Naive thymus-derived CD4-positive, alpha-beta T cell (primary cell): ENCODE data around the gene ZCCHC24. TPM values are rescaled to one million over a fixed set of nuclear protein-coding genes. Genes with fewer than 3 reads are reported as not detected.
A peak's percentile ranks its signal among the peaks of the same experiment; 100 is the strongest.

Source experiments
- ATAC-seq: fragments of 150-1000 bp; cut with Tn5 transposase; 2 replicates; pipeline ENCODE4 v1.10.0; 2021; ENCODE audit warnings: mild to moderate bottlenecking, moderate library complexity
- CTCF ChIA-PET: fragments of 350-600 bp; sonication (Branson Sonifier 250); formaldehyde crosslinking; loops from one replicate; lab custom pipeline; 2021; ENCODE audit warnings: antibody characterized with exemption; lab: Charles Lee
- POLR2A ChIA-PET: fragments of 350-600 bp; sonication (Branson Sonifier 250); formaldehyde crosslinking; loops from one replicate; lab custom pipeline; 2021; ENCODE audit warnings: antibody characterized with exemption, inconsistent platforms; lab: Charles Lee
- DNase-seq, 9 donors: peaks; one replicate each; pipeline versions ENCODE4 v3.0.0 to v3.0.0-alpha.2; 2020 to 2022; ENCODE audit warnings: mixed read lengths in 1 of 9
- H3K27ac ChIP-seq: one replicate; pipeline ENCODE4 v1.7.0; 2013; ENCODE audit warnings: mild to moderate bottlenecking, low read depth, low read length, moderate library complexity
- H3K27me3 ChIP-seq, 2 donors: one replicate each; pipeline ENCODE4 v1.7.0; 2013; ENCODE audit warnings: low read length in 2 of 2, mild to moderate bottlenecking in 2 of 2, moderate library complexity in 2 of 2; ENCODE audit not compliant: control insufficient read depth in 2 of 2, insufficient read depth in 2 of 2
- H3K36me3 ChIP-seq, 3 experiments: 1 replicate in 2 of 3; 2 replicates in 1 of 3; pipeline ENCODE4 v1.7.0; 2013; ENCODE audit warnings: low read length in 3 of 3, mild to moderate bottlenecking in 3 of 3, moderate library complexity in 1 of 3; ENCODE audit not compliant: insufficient read depth in 3 of 3, control insufficient read depth in 2 of 3
- H3K4me1 ChIP-seq, 2 donors: one replicate each; pipeline ENCODE4 v1.7.0; 2013; ENCODE audit warnings: low read length in 2 of 2, mild to moderate bottlenecking in 2 of 2, moderate library complexity in 1 of 2; ENCODE audit not compliant: control insufficient read depth in 2 of 2, insufficient read depth in 2 of 2
- H3K4me3 ChIP-seq: 2 replicates; pipeline ENCODE4 v1.7.0; 2013; ENCODE audit warnings: mild to moderate bottlenecking, low read length
- H3K9me3 ChIP-seq, 3 experiments: 1 replicate in 2 of 3; 2 replicates in 1 of 3; pipeline ENCODE4 v1.7.0; 2013; ENCODE audit warnings: low read length in 3 of 3; ENCODE audit not compliant: control insufficient read depth in 2 of 3
- H3K27ac Mint-ChIP-seq, 9 donors: one replicate each; pipeline ENCODE4 v1.8.0; 2020 to 2022; ENCODE audit warnings: mixed read lengths in 9 of 9, mild to moderate bottlenecking in 8 of 9, moderate library complexity in 5 of 9, inconsistent platforms in 2 of 9
- H3K27me3 Mint-ChIP-seq, 5 donors: one replicate each; pipeline ENCODE4 v1.8.0; 2021 to 2022; ENCODE audit warnings: mixed read lengths in 5 of 5, mild to moderate bottlenecking in 1 of 5
- H3K36me3 Mint-ChIP-seq, 5 donors: one replicate each; pipeline ENCODE4 v1.8.0; 2020 to 2022; ENCODE audit warnings: mixed read lengths in 5 of 5, mild to moderate bottlenecking in 3 of 5, inconsistent platforms in 1 of 5
- H3K4me1 Mint-ChIP-seq, 7 donors: one replicate each; pipeline ENCODE4 v1.8.0; 2020 to 2022; ENCODE audit warnings: mixed read lengths in 7 of 7, mild to moderate bottlenecking in 3 of 7, inconsistent platforms in 1 of 7
- H3K4me3 Mint-ChIP-seq, 10 donors: one replicate each; pipeline ENCODE4 v1.8.0; 2020 to 2022; ENCODE audit warnings: mild to moderate bottlenecking in 10 of 10, mixed read lengths in 10 of 10, moderate library complexity in 6 of 10, inconsistent platforms in 2 of 10
- H3K9me3 Mint-ChIP-seq, 11 donors: one replicate each; pipeline ENCODE4 v1.8.0; 2020 to 2022; ENCODE audit warnings: mixed read lengths in 11 of 11, mild to moderate bottlenecking in 4 of 11, inconsistent platforms in 1 of 11, moderate library complexity in 1 of 11
- intact Hi-C, 2 donors: fragments of 100-400 bp; cut with micrococcal nuclease; formaldehyde crosslinking; loops; one replicate each; pipeline ENCODE4 v1.15.1; 2023
- polyA plus RNA-seq, 2 donors: library from polyadenylated mRNA; unstranded; fragments of 300-500 nt; fragmentation: Illumina TruSeq; gene quantifications; one replicate each; pipeline ENCODE4 v1.2.3, GENCODE V29; 2021
- total RNA-seq, 6 experiments: library from RNA in 5 of 6; stranded (reverse) in 5 of 6; gene quantifications; 1 replicate in 5 of 6; 2 replicates in 1 of 6; pipeline ENCODE4 v1.2.3 and lab custom pipeline; 2021 to 2026

The ZCCHC24 gene
- total and polyA plus RNA-seq, 7 experiments from 2014 or later = 0.30 to 2.0 (median 0.73) TPM

GRCh38 chr10:79349072-79349491 is 96.3 kb downstream of the ZCCHC24 start:
- no peaks in the 10 kb centered on the region for H3K27me3 Mint-ChIP-seq
- no peaks in the 10 kb centered on the region for H3K9me3 ChIP-seq
- peaks cover 9 to 54% (median 25%) of the 10 kb centered on the region in 7 donors for H3K4me1 Mint-ChIP-seq
- H3K36me3 ChIP-seq = peaks cover 10 to 46% (median 16%) of the 10 kb centered on the region in 3 experiments
- ATAC-seq = no peak
- H3K4me3 Mint-ChIP-seq = peak overlapping the region; percentile 71 to 92 (median 78)
- H3K36me3 Mint-ChIP-seq = peaks cover 15 to 36% (median 24%) of the 10 kb centered on the region in 5 donors
- H3K9me3 Mint-ChIP-seq = peaks cover 0 to 1% (median 0%) of the 10 kb centered on the region in 11 donors
- ChIA-PET POLR2A (interaction anchor here (0.6 to 3.6 kb wide), 4 partner anchors 9 to 33 kb away, joined by 3 to 22 read pairs (median 5); no protein-coding TSS in a partner anchor), CTCF (interaction anchor here (1.2 to 1.7 kb wide), 3 partner anchors 8 to 54 kb away, joined by 3 to 7 read pairs (median 4); no protein-coding TSS in a partner anchor)
- H3K27ac Mint-ChIP-seq = peak overlapping the region; percentile 76 to 96 (median 86)
- peak overlapping the region; percentile 72 for H3K4me3 ChIP-seq
- intact Hi-C loops = loop anchor here (5.0 to 10.0 kb wide), 4 partner anchors 282 to 856 kb away; partner anchors contain the start of genes ANXA11 (in 1 of the 2) and ZMIZ1 (in 1 of the 2)
- H3K27me3 ChIP-seq = no peaks in the 10 kb centered on the region
- peaks cover 15 to 25% of the 10 kb centered on the region in 2 donors for H3K4me1 ChIP-seq
- peak overlapping the region; percentile 73 for H3K27ac ChIP-seq
- no peak for DNase-seq

GRCh38 chr10:79348640-79348988 is 96.8 kb downstream of the ZCCHC24 start:
- Mint-ChIP-seq H3K27me3 (no peaks in the 10 kb centered on the region), H3K36me3 (peaks cover 13 to 31% (median 19%) of the 10 kb centered on the region in 5 donors), H3K4me1 (peaks cover 9 to 53% (median 23%) of the 10 kb centered on the region in 7 donors), H3K9me3 (peaks cover 0 to 1% (median 0%) of the 10 kb centered on the region in 11 donors), H3K27ac (peak overlapping the region; percentile 76 to 96 (median 86)), H3K4me3 (peak overlapping the region; percentile 71 to 92 (median 78))
- POLR2A ChIA-PET = interaction anchor here (0.6 to 3.6 kb wide), 5 partner anchors 10 to 33 kb away, joined by 3 to 22 read pairs (median 4); no protein-coding TSS in a partner anchor
- peak overlapping the region; percentile 73 for H3K27ac ChIP-seq
- H3K36me3 ChIP-seq = peaks cover 10 to 41% (median 16%) of the 10 kb centered on the region in 3 experiments
- H3K27me3 ChIP-seq = no peaks in the 10 kb centered on the region
- CTCF ChIA-PET = interaction anchor here (1.2 to 1.7 kb wide), 3 partner anchors 9 to 54 kb away, joined by 3 to 7 read pairs (median 4); no protein-coding TSS in a partner anchor
- H3K4me3 ChIP-seq = peak overlapping the region; percentile 72
- ATAC-seq (no peak), DNase-seq (no peak)
- intact Hi-C loops = loop anchor here (1.0 to 10.0 kb wide), 9 partner anchors 26 to 1315 kb away; partner anchors contain the start of genes ANXA11 (in 1 of the 2), RPS24 (in 1 of the 2) and ZMIZ1 (in 1 of the 2)
- peaks cover 15 to 25% of the 10 kb centered on the region in 2 donors for H3K4me1 ChIP-seq
- no peaks in the 10 kb centered on the region for H3K9me3 ChIP-seq

GRCh38 chr10:79347894-79348639 is 97.4 kb downstream of the ZCCHC24 start:
- ATAC-seq (peak; percentile 56), DNase-seq (peak; percentile 29 to 84 (median 56))
- Histone ChIP-seq H3K36me3 (peaks cover 10 to 36% (median 12%) of the 10 kb centered on the region in 3 experiments), H3K9me3 (no peaks in the 10 kb centered on the region), H3K27ac (peak overlapping the region; percentile 73), H3K4me3 (peak overlapping the region; percentile 72), H3K4me1 (peaks cover 19 to 25% of the 10 kb centered on the region in 2 donors), H3K27me3 (no peaks in the 10 kb centered on the region)
- Mint-ChIP-seq H3K9me3 (peaks cover 0 to 1% (median 0%) of the 10 kb centered on the region in 11 donors), H3K27ac (peak overlapping the region; percentile 76 to 96 (median 86)), H3K27me3 (no peaks in the 10 kb centered on the region), H3K4me1 (peaks cover 9 to 50% (median 19%) of the 10 kb centered on the region in 7 donors), H3K4me3 (peak overlapping the region; percentile 71 to 92 (median 78)), H3K36me3 (peaks cover 8 to 26% (median 13%) of the 10 kb centered on the region in 5 donors)
- CTCF ChIA-PET = interaction anchor here (0.9 to 1.7 kb wide), 6 partner anchors 9 to 106 kb away, joined by 3 to 7 read pairs (median 4); no protein-coding TSS in a partner anchor
- POLR2A ChIA-PET = interaction anchor here (0.6 to 3.6 kb wide), 8 partner anchors 10 to 98 kb away, joined by 3 to 22 read pairs (median 4); partner anchors contain the start of gene ZCCHC24
- intact Hi-C loops = loop anchor here (1.0 to 10.0 kb wide), 17 partner anchors 17 to 1315 kb away; partner anchors contain the start of genes RPS24 (in 2 of the 2), ANXA11 (in 1 of the 2), ZCCHC24 (in 1 of the 2) and ZMIZ1 (in 1 of the 2)

GRCh38 chr10:79347226-79347893 is 98.1 kb downstream of the ZCCHC24 start, which contains the start of gene PPIF:
Gene PPIF, plus strand, starts transcription at chr10:79347469. Its CDS starts 80 bp downstream, at chr10:79347549.
- Mint-ChIP-seq H3K36me3 (peaks cover 8 to 22% (median 11%) of the 10 kb centered on the region in 5 donors), H3K27me3 (no peaks in the 10 kb centered on the region), H3K27ac (peak within 1 kb of the TSS; percentile 76 to 96 (median 86)), H3K4me3 (peak within 1 kb of the TSS; percentile 71 to 92 (median 78)), H3K4me1 (peaks cover 9 to 50% (median 19%) of the 10 kb centered on the region in 7 donors), H3K9me3 (peaks cover 0 to 1% (median 0%) of the 10 kb centered on the region in 11 donors)
- Histone ChIP-seq H3K9me3 (no peaks in the 10 kb centered on the region), H3K4me3 (peak within 1 kb of the TSS; percentile 72), H3K27ac (peak within 1 kb of the TSS; percentile 73), H3K36me3 (peaks cover 10 to 29% (median 12%) of the 10 kb centered on the region in 3 experiments), H3K27me3 (no peaks in the 10 kb centered on the region), H3K4me1 (peaks cover 19 to 25% of the 10 kb centered on the region in 2 donors)
- ATAC-seq (peak; percentile 96), DNase-seq (peak; percentile 79 to 99 (median 90))
- CTCF ChIA-PET = interaction anchor here (0.9 to 1.0 kb wide), 4 partner anchors 19 to 105 kb away, joined by 3 to 4 read pairs (median 3); no protein-coding TSS in a partner anchor
- intact Hi-C loops = loop anchor here (1.0 to 10.0 kb wide), 15 partner anchors 16 to 1314 kb away; partner anchors contain the start of genes ANXA11 (in 1 of the 2), RPS24 (in 1 of the 2), ZCCHC24 (in 1 of the 2) and ZMIZ1 (in 1 of the 2)
- POLR2A ChIA-PET = interaction anchor here (0.9 to 3.6 kb wide), 8 partner anchors 10 to 98 kb away, joined by 3 to 22 read pairs (median 5); partner anchors contain the start of gene ZCCHC24

- H3K4me3 ChIP-seq = no peak overlapping the region
- H3K4me1 ChIP-seq = peaks cover 19 to 25% of the 10 kb centered on the region in 2 donors
- ATAC-seq (no peak), DNase-seq (peak in 2 of 9 donors; percentile 14 to 17)
- Mint-ChIP-seq H3K27me3 (no peaks in the 10 kb centered on the region), H3K36me3 (peaks cover 5 to 19% (median 9%) of the 10 kb centered on the region in 5 donors), H3K4me3 (peak overlapping the region in 7 of 10 donors; percentile 29 to 81 (median 57)), H3K9me3 (peaks cover 0 to 1% (median 0%) of the 10 kb centered on the region in 11 donors), H3K27ac (peak overlapping the region in 8 of 9 donors; percentile 7 to 96 (median 59)), H3K4me1 (peaks cover 9 to 53% (median 22%) of the 10 kb centered on the region in 7 donors)
- peak overlapping the region; percentile 73 for H3K27ac ChIP-seq
- intact Hi-C loops = loop anchor here (1.0 to 10.0 kb wide), 15 partner anchors 15 to 1313 kb away; partner anchors contain the start of genes ANXA11 (in 1 of the 2), RPS24 (in 1 of the 2), ZCCHC24 (in 1 of the 2) and ZMIZ1 (in 1 of the 2)
- ChIA-PET CTCF (interaction anchor here (1.0 to 1.9 kb wide), 4 partner anchors 11 to 121 kb away, joined by 3 to 7 read pairs (median 3); no protein-coding TSS in a partner anchor), POLR2A (interaction anchor here (0.8 to 3.6 kb wide), 8 partner anchors 9 to 805 kb away, joined by 3 to 22 read pairs (median 5); no protein-coding TSS in a partner anchor)
- H3K36me3 ChIP-seq = peaks cover 7 to 21% (median 12%) of the 10 kb centered on the region in 3 experiments
- H3K27me3 ChIP-seq = no peaks in the 10 kb centered on the region
- H3K9me3 ChIP-seq = no peaks in the 10 kb centered on the region
Observed at GRCh38 chr10:79346388-79347225, 98.8 kb downstream of the ZCCHC24 start.
